ENCODE results near the gene CIART. TPM values are rescaled to one million over a fixed set of nuclear protein-coding genes. Genes with fewer than 3 reads are reported as not detected.
"Not testable (repeated sequence)": the region's sequence is repeated elsewhere in the genome, so short reads cannot be mapped to it uniquely, and the experiment has no call there.

Gene CIART
- 0.79 and 0.83 TPM in 2 replicates for polyA plus RNA-seq (2013)

GRCh38 chr1:150281758-150282557, at the start of gene CIART:
Gene CIART (plus strand): TSS chr1:150282554. CDS start chr1:150283268, 714 bp downstream.
- Histone ChIP-seq H3K4me3 (ENCODE audit: low read depth, low read length) (peak within 1 kb of the TSS; percentile 31), H2BK5ac (ENCODE audit: low read depth, low read length, poor library complexity) (no peak within 1 kb of the TSS), H3K4me1 (ENCODE audit: control insufficient read depth in 1 of 2, insufficient read depth in 2 of 2, low read length in 2 of 2) (peaks cover 7 to 16% of the 10 kb centered on the region in 2 experiments), H3K4me2 (ENCODE audit: low read length) (peak within 1 kb of the TSS; percentile 54), H2BK12ac (ENCODE audit: low read length) (peak within 1 kb of the TSS; percentile 24), H3K4ac (ENCODE audit: low read depth, low read length) (no peak within 1 kb of the TSS), H3K79me2 (ENCODE audit: control insufficient read depth, insufficient read depth, low read length, poor library complexity) (no peaks in the 10 kb centered on the region), H3K9ac (ENCODE audit: low read length) (no peak within 1 kb of the TSS), H3K14ac (ENCODE audit: low read length) (no peak within 1 kb of the TSS), H2BK120ac (ENCODE audit: insufficient read depth, low read length, poor library complexity) (no peak within 1 kb of the TSS), H4K91ac (ENCODE audit: low read depth, low read length) (no peak within 1 kb of the TSS), H3K9me3 (ENCODE audit: insufficient read depth, low read depth, low read length) (peaks cover 11% of the 10 kb centered on the region), H2AK5ac (ENCODE audit: low read length) (no peak within 1 kb of the TSS), H3K79me1 (ENCODE audit: low read length) (no peaks in the 10 kb centered on the region), H3K27ac (ENCODE audit: low read depth, low read length) (no peak within 1 kb of the TSS), H3K18ac (ENCODE audit: low read length) (peak within 1 kb of the TSS; percentile 2), H4K12ac (ENCODE audit: low read depth, low read length) (no peak within 1 kb of the TSS), H2AFZ (ENCODE audit: insufficient read depth, low read length, poor library complexity) (peak within 1 kb of the TSS; percentile 43), H3K23ac (ENCODE audit: low read length) (no peak within 1 kb of the TSS), H3K27me3 (ENCODE audit: insufficient read depth, low read length) (peaks cover 17% of the 10 kb centered on the region), H3K36me3 (ENCODE audit: control insufficient read depth in 1 of 2, insufficient read depth in 2 of 2, low read length in 2 of 2) (no peaks in the 10 kb centered on the region), H4K8ac (ENCODE audit: low read depth, low read length) (peak within 1 kb of the TSS; percentile 55)
- no CpG with 5 or more reads among the region's 46 CpGs for WGBS (ENCODE audit: extremely low coverage, insufficient coverage, insufficient read length)
- DNase-seq = peak in 1 of 2 donors; percentile 23

DNA sequence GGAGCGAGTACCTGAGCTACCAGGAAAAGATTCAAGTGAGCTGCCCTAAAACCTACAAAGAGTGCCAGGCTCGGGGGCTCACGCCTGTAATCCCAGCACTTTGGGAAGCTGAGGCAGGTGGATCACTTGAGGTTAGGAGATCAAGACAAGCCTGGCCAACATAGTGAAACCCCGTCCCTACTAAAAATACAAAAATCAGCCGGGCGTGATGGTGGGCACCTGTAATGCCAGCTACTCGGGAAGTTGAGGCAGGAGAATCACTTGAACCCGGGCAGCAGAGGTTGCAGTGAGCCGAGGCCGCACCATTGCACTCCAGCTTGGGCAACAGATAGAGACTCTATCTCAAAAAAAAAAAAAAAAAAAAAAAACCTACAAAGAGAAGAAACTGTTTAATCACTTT, 49.4 kb upstream of the CIART start:
- not testable (repeated sequence) for H3K4me2 ChIP-seq (ENCODE audit: low read length); H3K18ac ChIP-seq (ENCODE audit: low read length); H4K8ac ChIP-seq (ENCODE audit: low read depth, low read length); H3K9me3 ChIP-seq (ENCODE audit: insufficient read depth, low read depth, low read length); H3K4me1 ChIP-seq (ENCODE audit: control insufficient read depth in 1 of 2, insufficient read depth in 2 of 2, low read length in 2 of 2); H2AK5ac ChIP-seq (ENCODE audit: low read length); H3K27me3 ChIP-seq (ENCODE audit: insufficient read depth, low read length); H2BK120ac ChIP-seq (ENCODE audit: insufficient read depth, low read length, poor library complexity); H3K9ac ChIP-seq (ENCODE audit: low read length); H3K4me3 ChIP-seq (ENCODE audit: low read depth, low read length); H4K12ac ChIP-seq (ENCODE audit: low read depth, low read length); H2AFZ ChIP-seq (ENCODE audit: insufficient read depth, low read length, poor library complexity); H3K23ac ChIP-seq (ENCODE audit: low read length); H3K14ac ChIP-seq (ENCODE audit: low read length); H3K36me3 ChIP-seq (ENCODE audit: control insufficient read depth in 1 of 2, insufficient read depth in 2 of 2, low read length in 2 of 2); H3K27ac ChIP-seq (ENCODE audit: low read depth, low read length); DNase-seq; H2BK12ac ChIP-seq (ENCODE audit: low read length); H4K91ac ChIP-seq (ENCODE audit: low read depth, low read length); H2BK5ac ChIP-seq (ENCODE audit: low read depth, low read length, poor library complexity)
- peaks cover 17% of the 10 kb centered on the region for H3K79me1 ChIP-seq (ENCODE audit: low read length)
- no CpG with 5 or more reads among the region's 10 CpGs for WGBS (ENCODE audit: extremely low coverage, insufficient coverage, insufficient read length)
- H3K4ac ChIP-seq (ENCODE audit: low read depth, low read length) = peak overlapping the region; percentile 76
- peaks cover 15% of the 10 kb centered on the region for H3K79me2 ChIP-seq (ENCODE audit: control insufficient read depth, insufficient read depth, low read length, poor library complexity)

GRCh38 chr1:150233359-150234308, 48.7 kb upstream of the CIART start:
- no peak overlapping the region for H2AFZ ChIP-seq (ENCODE audit: insufficient read depth, low read length, poor library complexity)
- no peak overlapping the region for H3K9ac ChIP-seq (ENCODE audit: low read length)
- no peak overlapping the region for H4K91ac ChIP-seq (ENCODE audit: low read depth, low read length)
- H3K36me3 ChIP-seq (ENCODE audit: control insufficient read depth in 1 of 2, insufficient read depth in 2 of 2, low read length in 2 of 2) = peaks cover 7 to 8% of the 10 kb centered on the region in 2 experiments
- no peak overlapping the region for H3K4ac ChIP-seq (ENCODE audit: low read depth, low read length)
- H4K12ac ChIP-seq (ENCODE audit: low read depth, low read length) = no peak overlapping the region
- no peak overlapping the region for H2BK120ac ChIP-seq (ENCODE audit: insufficient read depth, low read length, poor library complexity)
- H3K27ac ChIP-seq (ENCODE audit: low read depth, low read length) = peak overlapping the region; percentile 3
- no peak overlapping the region for H3K14ac ChIP-seq (ENCODE audit: low read length)
- peak in 1 of 2 donors; percentile 3 for DNase-seq
- no peak overlapping the region for H4K8ac ChIP-seq (ENCODE audit: low read depth, low read length)
- peak overlapping the region; percentile 66 for H3K4me2 ChIP-seq (ENCODE audit: low read length)
- no peak overlapping the region for H3K4me3 ChIP-seq (ENCODE audit: low read depth, low read length)
- peaks cover 17% of the 10 kb centered on the region for H3K79me1 ChIP-seq (ENCODE audit: low read length)
- no peak overlapping the region for H2BK12ac ChIP-seq (ENCODE audit: low read length)
- H3K9me3 ChIP-seq (ENCODE audit: insufficient read depth, low read depth, low read length) = no peaks in the 10 kb centered on the region
- no peak overlapping the region for H3K18ac ChIP-seq (ENCODE audit: low read length)
- WGBS (ENCODE audit: extremely low coverage, insufficient coverage, insufficient read length) = no CpG with 5 or more reads among the region's 15 CpGs
- H3K23ac ChIP-seq (ENCODE audit: low read length) = no peak overlapping the region
- H2AK5ac ChIP-seq (ENCODE audit: low read length) = no peak overlapping the region
- H3K27me3 ChIP-seq (ENCODE audit: insufficient read depth, low read length) = no peaks in the 10 kb centered on the region
- no peaks in the 10 kb centered on the region for H3K4me1 ChIP-seq (ENCODE audit: control insufficient read depth in 1 of 2, insufficient read depth in 2 of 2, low read length in 2 of 2)
- H3K79me2 ChIP-seq (ENCODE audit: control insufficient read depth, insufficient read depth, low read length, poor library complexity) = peaks cover 15% of the 10 kb centered on the region
- H2BK5ac ChIP-seq (ENCODE audit: low read depth, low read length, poor library complexity) = no peak overlapping the region

GRCh38 chr1:150234309-150234565, 48.1 kb upstream of the CIART start:
- Histone ChIP-seq H2BK120ac (ENCODE audit: insufficient read depth, low read length, poor library complexity) (no peak overlapping the region), H2BK5ac (ENCODE audit: low read depth, low read length, poor library complexity) (peak overlapping the region; percentile 94), H3K27ac (ENCODE audit: low read depth, low read length) (peak overlapping the region; percentile 72), H4K8ac (ENCODE audit: low read depth, low read length) (peak overlapping the region; percentile 90), H3K9me3 (ENCODE audit: insufficient read depth, low read depth, low read length) (no peaks in the 10 kb centered on the region), H4K12ac (ENCODE audit: low read depth, low read length) (peak overlapping the region; percentile 93), H3K4me1 (ENCODE audit: control insufficient read depth in 1 of 2, insufficient read depth in 2 of 2, low read length in 2 of 2) (no peaks in the 10 kb centered on the region), H2BK12ac (ENCODE audit: low read length) (no peak overlapping the region), H3K36me3 (ENCODE audit: control insufficient read depth in 1 of 2, insufficient read depth in 2 of 2, low read length in 2 of 2) (peaks cover 6 to 7% of the 10 kb centered on the region in 2 experiments), H4K91ac (ENCODE audit: low read depth, low read length) (peak overlapping the region; percentile 67), H3K27me3 (ENCODE audit: insufficient read depth, low read length) (no peaks in the 10 kb centered on the region), H3K23ac (ENCODE audit: low read length) (no peak overlapping the region), H3K79me1 (ENCODE audit: low read length) (peaks cover 17% of the 10 kb centered on the region), H3K18ac (ENCODE audit: low read length) (no peak overlapping the region), H3K14ac (ENCODE audit: low read length) (peak overlapping the region; percentile 93), H2AFZ (ENCODE audit: insufficient read depth, low read length, poor library complexity) (peak overlapping the region; percentile 44), H3K9ac (ENCODE audit: low read length) (peak overlapping the region; percentile 94), H3K79me2 (ENCODE audit: control insufficient read depth, insufficient read depth, low read length, poor library complexity) (peaks cover 15% of the 10 kb centered on the region), H3K4me3 (ENCODE audit: low read depth, low read length) (peak overlapping the region; percentile 82), H3K4me2 (ENCODE audit: low read length) (peak overlapping the region; percentile 66), H3K4ac (ENCODE audit: low read depth, low read length) (peak overlapping the region; percentile 85), H2AK5ac (ENCODE audit: low read length) (no peak overlapping the region)
- no peak for DNase-seq
- no CpG with 5 or more reads among the region's 9 CpGs for WGBS (ENCODE audit: extremely low coverage, insufficient coverage, insufficient read length)
